Progenitor cell of endocrine pancreas (in vitro differentiated cells): ENCODE measurements around the gene PSMC3. TPM values are rescaled to one million over a fixed set of nuclear protein-coding genes. Genes with fewer than 3 reads are reported as not detected.
"Not testable (repeated sequence)": the region's sequence is repeated elsewhere in the genome, so short reads cannot be mapped to it uniquely, and the experiment has no call there.

Experiments
- DNase-seq: peaks from one replicate; pipeline ENCODE4 v3.0.0; 2021; ENCODE audit warnings: low spot score; ENCODE audit not compliant: unreplicated experiment
- H3K27ac Mint-ChIP-seq: 2 replicates; pipeline ENCODE4 v1.8.0; 2021; ENCODE audit warnings: mild to moderate bottlenecking, moderate library complexity, mixed read lengths
- H3K27me3 Mint-ChIP-seq: 2 replicates; pipeline ENCODE4 v1.8.0; 2021; ENCODE audit warnings: mixed read lengths
- H3K36me3 Mint-ChIP-seq: 2 replicates; pipeline ENCODE4 v1.8.0; 2022; ENCODE audit warnings: mixed read lengths; ENCODE audit not compliant: insufficient read depth
- H3K4me1 Mint-ChIP-seq: 2 replicates; pipeline ENCODE4 v1.8.0; 2021; ENCODE audit warnings: low read depth, mixed read lengths
- H3K4me3 Mint-ChIP-seq: 2 replicates; pipeline ENCODE4 v1.8.0; 2021; ENCODE audit warnings: low read depth, mild to moderate bottlenecking, moderate library complexity, mixed read lengths
- H3K9me3 Mint-ChIP-seq: 2 replicates; pipeline ENCODE4 v1.8.0; 2021; ENCODE audit warnings: low read depth, mixed read lengths
- total RNA-seq: library from RNA; stranded (reverse); gene quantifications from 2 replicates; pipeline ENCODE4 v1.2.1, GENCODE V29; 2021
- TF ChIP-seq, protein P1 (sequence below): fragments of 200-600 bp; sonication (generic); IDR thresholded peaks from one replicate; pipeline ENCODE4 v1.5.0; 2021; ENCODE audit warnings: antibody characterized with exemption, mild to moderate bottlenecking; ENCODE audit not compliant: unreplicated experiment

Gene PSMC3
- total RNA-seq, 1 donor from 2014 or later, result 103 TPM

DNA sequence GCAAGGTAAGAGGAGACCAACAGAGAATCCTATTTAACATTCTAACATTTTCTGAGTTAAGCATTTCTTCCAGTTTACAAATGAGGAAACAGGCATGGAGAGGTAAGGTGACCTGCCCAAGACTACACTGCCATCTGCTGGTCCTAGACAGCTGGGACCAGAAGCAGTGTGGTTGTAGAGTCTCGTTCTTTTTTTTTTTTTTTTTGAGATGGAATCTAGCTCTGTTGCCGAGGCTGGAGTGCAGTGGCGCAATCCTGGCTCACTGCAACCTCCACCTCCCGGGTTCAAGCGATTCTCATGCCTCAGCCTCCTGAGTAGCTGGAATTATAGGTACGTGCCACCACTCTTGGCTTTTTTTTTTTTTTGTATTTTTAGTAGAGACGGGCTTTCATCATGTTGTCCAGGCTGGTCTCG lies 28.0 kb upstream of the PSMC3 start:
- TF ChIP-seq, protein P1, sequence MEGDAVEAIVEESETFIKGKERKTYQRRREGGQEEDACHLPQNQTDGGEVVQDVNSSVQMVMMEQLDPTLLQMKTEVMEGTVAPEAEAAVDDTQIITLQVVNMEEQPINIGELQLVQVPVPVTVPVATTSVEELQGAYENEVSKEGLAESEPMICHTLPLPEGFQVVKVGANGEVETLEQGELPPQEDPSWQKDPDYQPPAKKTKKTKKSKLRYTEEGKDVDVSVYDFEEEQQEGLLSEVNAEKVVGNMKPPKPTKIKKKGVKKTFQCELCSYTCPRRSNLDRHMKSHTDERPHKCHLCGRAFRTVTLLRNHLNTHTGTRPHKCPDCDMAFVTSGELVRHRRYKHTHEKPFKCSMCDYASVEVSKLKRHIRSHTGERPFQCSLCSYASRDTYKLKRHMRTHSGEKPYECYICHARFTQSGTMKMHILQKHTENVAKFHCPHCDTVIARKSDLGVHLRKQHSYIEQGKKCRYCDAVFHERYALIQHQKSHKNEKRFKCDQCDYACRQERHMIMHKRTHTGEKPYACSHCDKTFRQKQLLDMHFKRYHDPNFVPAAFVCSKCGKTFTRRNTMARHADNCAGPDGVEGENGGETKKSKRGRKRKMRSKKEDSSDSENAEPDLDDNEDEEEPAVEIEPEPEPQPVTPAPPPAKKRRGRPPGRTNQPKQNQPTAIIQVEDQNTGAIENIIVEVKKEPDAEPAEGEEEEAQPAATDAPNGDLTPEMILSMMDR, result peak; percentile 73
- peak; percentile 25 for DNase-seq
- H3K4me1 Mint-ChIP-seq, H3K36me3 Mint-ChIP-seq, H3K9me3 Mint-ChIP-seq, H3K27ac Mint-ChIP-seq, H3K4me3 Mint-ChIP-seq, H3K27me3 Mint-ChIP-seq: not testable (repeated sequence)

DNA sequence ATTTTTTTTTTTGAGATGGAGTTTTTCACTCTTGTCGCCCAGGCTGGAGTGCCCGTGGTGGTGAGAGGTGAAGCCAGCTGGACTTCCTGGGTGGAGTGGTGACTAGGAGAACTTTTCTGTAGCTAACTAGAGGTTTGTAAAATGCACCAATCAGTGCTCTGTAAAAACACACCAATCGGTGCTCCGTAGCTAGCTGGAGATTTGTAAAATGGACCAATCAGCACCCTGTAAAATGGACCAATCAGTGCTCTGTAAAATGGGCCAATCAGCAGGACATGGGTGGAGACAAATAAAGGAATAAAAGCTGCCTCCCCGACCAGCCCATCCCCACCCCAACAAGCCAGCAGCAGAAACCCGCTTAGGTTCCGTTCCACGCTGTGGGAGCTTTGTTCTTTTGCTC lies 27.1 kb upstream of the PSMC3 start:
- Mint-ChIP-seq H3K4me3 (no peak overlapping the region), H3K4me1 (no peaks in the 10 kb centered on the region), H3K27me3 (no peaks in the 10 kb centered on the region), H3K27ac (no peak overlapping the region), H3K9me3 (no peaks in the 10 kb centered on the region), H3K36me3 (no peaks in the 10 kb centered on the region)
- DNase-seq, result no peak
- TF ChIP-seq, protein P1, result no peak

DNA sequence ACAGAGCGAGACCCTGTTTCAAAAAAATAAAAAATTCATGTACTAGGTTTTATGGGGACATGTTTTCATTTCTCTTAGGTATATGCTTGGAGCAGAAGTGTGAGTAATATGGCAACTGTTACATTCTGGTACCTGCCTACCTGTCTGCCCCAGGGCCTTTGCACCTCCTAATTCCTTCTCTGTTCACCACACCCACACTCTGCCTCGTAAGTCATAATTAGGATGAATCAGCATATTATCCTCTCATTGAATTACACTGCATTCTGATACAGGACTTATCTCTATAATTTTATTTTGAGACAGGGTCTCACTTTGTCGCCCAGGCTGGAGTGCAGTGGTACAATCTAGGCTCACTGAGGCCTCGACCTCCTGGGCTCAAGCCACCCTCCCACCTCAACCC lies 25.8 kb upstream of the PSMC3 start:
- no peaks in the 10 kb centered on the region for H3K36me3 Mint-ChIP-seq
- no peak overlapping the region for H3K27ac Mint-ChIP-seq
- DNase-seq, result no peak
- H3K9me3 Mint-ChIP-seq, result no peaks in the 10 kb centered on the region
- no peaks in the 10 kb centered on the region for H3K4me1 Mint-ChIP-seq
- no peak overlapping the region for H3K4me3 Mint-ChIP-seq
- TF ChIP-seq, protein P1, result no peak
- H3K27me3 Mint-ChIP-seq, result no peaks in the 10 kb centered on the region

DNA sequence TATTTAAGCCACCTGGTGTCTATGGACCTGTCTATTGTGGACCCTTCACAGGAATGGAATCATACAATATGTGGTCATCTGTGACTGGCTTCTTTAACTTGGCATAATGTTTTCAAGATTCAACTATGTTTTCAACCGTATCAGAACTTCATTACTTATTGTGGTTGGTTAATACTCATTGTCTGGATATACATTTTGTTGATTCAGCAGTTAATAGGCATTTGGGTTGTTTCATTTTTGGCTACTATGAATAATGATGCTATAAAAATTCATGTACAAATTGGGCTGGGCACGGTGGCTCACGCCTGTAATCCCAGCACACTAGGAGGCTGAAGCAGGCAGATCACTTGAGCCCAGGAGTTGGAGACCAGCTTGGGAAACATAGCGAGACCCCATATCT lies 25.2 kb upstream of the PSMC3 start:
- TF ChIP-seq, protein P1, result no peak
- no peaks in the 10 kb centered on the region for H3K9me3 Mint-ChIP-seq
- H3K27ac Mint-ChIP-seq, result no peak overlapping the region
- H3K36me3 Mint-ChIP-seq, result no peaks in the 10 kb centered on the region
- no peak for DNase-seq
- no peak overlapping the region for H3K4me3 Mint-ChIP-seq
- H3K27me3 Mint-ChIP-seq, result no peaks in the 10 kb centered on the region
- H3K4me1 Mint-ChIP-seq, result no peaks in the 10 kb centered on the region

DNA sequence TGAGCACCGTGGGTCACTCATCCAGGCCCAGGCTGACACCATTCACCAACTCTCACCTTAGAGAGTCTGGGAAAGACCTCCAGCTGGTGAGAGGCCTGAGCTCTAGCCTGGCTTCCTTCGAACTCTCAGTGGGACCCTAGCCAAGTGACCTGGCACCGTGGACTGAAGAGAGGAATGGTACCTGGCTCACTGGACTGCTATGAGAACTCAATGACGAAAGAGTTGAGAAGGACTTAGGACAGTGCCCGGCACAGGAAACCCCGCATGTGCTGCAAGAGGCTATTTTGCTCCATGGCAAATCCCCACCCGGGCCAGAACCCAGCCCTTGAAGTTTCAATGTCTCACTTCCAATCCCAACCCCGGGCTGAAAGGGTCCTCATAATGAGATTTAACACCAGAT lies 23.3 kb upstream of the PSMC3 start:
- Mint-ChIP-seq H3K9me3 (no peaks in the 10 kb centered on the region), H3K27me3 (no peaks in the 10 kb centered on the region), H3K27ac (no peak overlapping the region), H3K4me3 (no peak overlapping the region), H3K4me1 (no peaks in the 10 kb centered on the region), H3K36me3 (no peaks in the 10 kb centered on the region)
- no peak for DNase-seq
- TF ChIP-seq, protein P1, result no peak
